Activated CD4-positive, alpha-beta T cell treated with anti-CD3 and anti-CD28 coated beads, Interleukin-2, amount 10 ng/mL, durations not matched to agents 7 days and 5 days (primary cell): ENCODE results near the gene KCNF1. TPM values are rescaled to one million over a fixed set of nuclear protein-coding genes. Genes with fewer than 3 reads are reported as not detected.

ENCODE experiments used
- CTCF ChIA-PET: fragments of 350-600 bp; sonication (Branson Sonifier 250); formaldehyde crosslinking; loops from one replicate; lab custom pipeline; 2021; ENCODE audit warnings: antibody characterized with exemption; lab: Charles Lee
- POLR2A ChIA-PET: fragments of 350-600 bp; sonication (Branson Sonifier 250); formaldehyde crosslinking; loops from one replicate; lab custom pipeline; 2021; ENCODE audit warnings: antibody characterized with exemption; lab: Charles Lee
- DNase-seq: peaks from one replicate; pipeline ENCODE4 v3.0.0-alpha.2; 2020
- H3K27ac Mint-ChIP-seq: one replicate; pipeline ENCODE4 v1.8.0; 2021; ENCODE audit warnings: mild to moderate bottlenecking, moderate library complexity, mixed read lengths
- H3K27me3 Mint-ChIP-seq: one replicate; pipeline ENCODE4 v1.8.0; 2021; ENCODE audit warnings: mixed read lengths
- H3K36me3 Mint-ChIP-seq: one replicate; pipeline ENCODE4 v1.8.0; 2021; ENCODE audit warnings: low read depth, mixed read lengths
- H3K4me1 Mint-ChIP-seq: one replicate; pipeline ENCODE4 v1.8.0; 2021; ENCODE audit warnings: mixed read lengths
- H3K4me3 Mint-ChIP-seq: one replicate; pipeline ENCODE4 v1.8.0; 2021; ENCODE audit warnings: mild to moderate bottlenecking, moderate library complexity, mixed read lengths
- H3K9me3 Mint-ChIP-seq: one replicate; pipeline ENCODE4 v1.8.0; 2021; ENCODE audit warnings: mixed read lengths
- total RNA-seq, 2 experiments: library from RNA; stranded (reverse); gene quantifications; one replicate each; pipeline ENCODE4 v1.2.3, GENCODE V29; 2021

Gene KCNF1
- total RNA-seq, 2 experiments from 2014 or later = not detected

DNA sequence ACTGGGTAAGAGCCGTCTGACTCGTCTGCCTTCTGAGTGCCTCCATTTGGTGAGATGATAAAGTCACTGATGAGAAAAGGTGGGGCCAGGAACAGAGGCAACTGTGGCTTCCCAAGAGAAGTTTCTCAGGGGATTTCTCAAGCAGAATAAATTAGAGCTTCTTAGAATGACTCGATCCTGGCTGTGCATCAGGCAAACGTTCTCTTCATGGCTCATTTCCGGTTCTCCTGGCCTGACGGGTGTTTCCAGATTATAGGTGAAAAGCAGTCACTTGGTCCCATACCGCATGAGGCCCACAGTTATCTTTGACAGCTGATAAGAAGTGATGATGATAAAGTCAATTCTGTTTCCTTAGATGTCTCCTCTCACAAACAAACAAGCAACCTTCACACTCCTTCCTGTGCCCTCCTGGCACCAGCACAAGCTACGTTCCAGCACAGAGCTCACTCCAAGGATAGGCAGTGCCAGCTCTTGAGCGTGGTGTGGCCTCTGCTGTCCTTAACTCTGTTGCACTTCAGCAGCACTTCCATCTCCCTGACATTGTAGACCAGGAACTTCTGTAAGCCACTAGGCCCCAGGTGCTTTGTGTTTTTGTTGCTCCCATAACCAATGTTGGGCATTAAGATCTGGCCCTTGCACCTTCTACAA, 37.8 kb upstream of the KCNF1 start:
- ChIA-PET POLR2A (no interaction called here), CTCF (interaction anchor here (1.2 kb wide), 1 partner anchor 15 kb away, joined by 3 read pairs; no protein-coding TSS in a partner anchor)
- Mint-ChIP-seq H3K9me3 (peaks cover 5% of the 10 kb centered on the region), H3K4me3 (no peak overlapping the region), H3K4me1 (no peaks in the 10 kb centered on the region), H3K36me3 (no peaks in the 10 kb centered on the region), H3K27ac (no peak overlapping the region), H3K27me3 (peaks cover 33% of the 10 kb centered on the region)
- no peak for DNase-seq

DNA sequence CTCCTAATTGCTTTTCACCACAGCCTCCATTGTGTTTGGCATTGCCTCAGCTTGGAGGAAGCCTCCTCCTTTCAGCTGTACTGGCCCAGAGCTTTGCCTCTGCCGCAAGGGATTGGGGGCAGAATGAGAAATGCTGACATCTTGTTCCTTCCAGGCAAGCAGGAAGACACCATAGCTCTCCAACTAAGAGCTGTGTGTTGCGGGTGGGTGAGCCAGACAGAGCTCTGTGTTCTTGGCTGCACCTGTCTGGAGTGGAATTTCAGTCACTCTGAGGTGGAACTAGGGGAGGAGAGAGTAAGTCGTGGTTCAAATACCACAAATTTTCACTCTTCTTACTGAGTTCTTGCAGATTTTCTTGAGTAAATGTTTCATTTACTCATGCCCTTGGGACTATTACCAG, 36.6 kb upstream of the KCNF1 start:
- H3K27ac Mint-ChIP-seq = no peak overlapping the region
- DNase-seq = no peak
- H3K27me3 Mint-ChIP-seq = peaks cover 25% of the 10 kb centered on the region
- POLR2A ChIA-PET = no interaction called here
- no peaks in the 10 kb centered on the region for H3K36me3 Mint-ChIP-seq
- peaks cover 5% of the 10 kb centered on the region for H3K9me3 Mint-ChIP-seq
- CTCF ChIA-PET = interaction anchor here (0.8 to 1.2 kb wide), 4 partner anchors 10 to 42 kb away, joined by 3 read pairs; no protein-coding TSS in a partner anchor
- peaks cover 4% of the 10 kb centered on the region for H3K4me1 Mint-ChIP-seq
- H3K4me3 Mint-ChIP-seq = no peak overlapping the region

DNA sequence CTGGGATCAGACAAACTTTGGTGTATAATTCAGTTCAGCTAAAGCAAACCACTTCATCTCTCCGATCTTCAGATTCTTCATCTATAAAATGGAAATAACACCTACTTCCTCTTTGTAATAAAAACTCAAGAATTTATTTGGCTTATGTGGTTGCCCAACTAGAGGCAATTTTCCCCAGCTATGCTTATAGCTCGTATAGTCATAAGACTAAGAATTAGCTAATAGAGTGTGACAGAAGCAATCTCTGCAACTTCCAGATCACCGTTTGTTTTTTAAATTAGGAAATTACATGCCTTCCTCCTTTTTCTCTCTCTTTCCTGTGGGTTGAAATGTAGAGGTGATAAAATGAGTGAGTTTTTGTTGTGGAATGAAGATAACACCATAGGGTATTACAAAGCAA, 35.3 kb upstream of the KCNF1 start:
- POLR2A ChIA-PET = no interaction called here
- no peak for DNase-seq
- H3K9me3 Mint-ChIP-seq = peaks cover 5% of the 10 kb centered on the region
- H3K36me3 Mint-ChIP-seq = no peaks in the 10 kb centered on the region
- peaks cover 10% of the 10 kb centered on the region for H3K4me1 Mint-ChIP-seq
- H3K27ac Mint-ChIP-seq = no peak overlapping the region
- CTCF ChIA-PET = interaction anchor here (0.6 kb wide), 1 partner anchor 486 kb away, joined by 4 read pairs; no protein-coding TSS in a partner anchor
- peaks cover 20% of the 10 kb centered on the region for H3K27me3 Mint-ChIP-seq
- no peak overlapping the region for H3K4me3 Mint-ChIP-seq

DNA sequence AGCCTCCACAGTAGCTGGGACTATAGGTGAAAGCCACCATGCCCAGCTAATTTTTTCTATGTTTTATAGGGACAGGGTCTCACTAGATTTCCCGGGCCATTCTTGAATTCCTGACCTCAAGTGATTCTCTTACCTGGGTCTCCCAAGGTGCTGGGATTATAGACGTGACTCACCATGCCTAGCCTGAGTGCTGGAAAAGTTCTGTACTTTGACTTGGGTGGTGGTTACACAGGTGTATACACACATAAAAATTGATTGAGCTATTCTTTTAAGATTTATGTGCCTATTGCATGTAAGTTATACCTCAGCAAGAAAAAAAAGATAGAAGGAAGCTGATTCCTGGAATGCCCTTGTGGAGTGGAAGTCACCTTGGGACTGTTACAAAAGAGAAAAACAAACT, 34.8 kb upstream of the KCNF1 start:
- CTCF ChIA-PET = no interaction called here
- DNase-seq = no peak
- Mint-ChIP-seq H3K36me3 (no peaks in the 10 kb centered on the region), H3K9me3 (peaks cover 4% of the 10 kb centered on the region), H3K4me1 (peaks cover 10% of the 10 kb centered on the region), H3K27me3 (peaks cover 20% of the 10 kb centered on the region), H3K27ac (no peak overlapping the region), H3K4me3 (no peak overlapping the region)
- POLR2A ChIA-PET = no interaction called here

DNA sequence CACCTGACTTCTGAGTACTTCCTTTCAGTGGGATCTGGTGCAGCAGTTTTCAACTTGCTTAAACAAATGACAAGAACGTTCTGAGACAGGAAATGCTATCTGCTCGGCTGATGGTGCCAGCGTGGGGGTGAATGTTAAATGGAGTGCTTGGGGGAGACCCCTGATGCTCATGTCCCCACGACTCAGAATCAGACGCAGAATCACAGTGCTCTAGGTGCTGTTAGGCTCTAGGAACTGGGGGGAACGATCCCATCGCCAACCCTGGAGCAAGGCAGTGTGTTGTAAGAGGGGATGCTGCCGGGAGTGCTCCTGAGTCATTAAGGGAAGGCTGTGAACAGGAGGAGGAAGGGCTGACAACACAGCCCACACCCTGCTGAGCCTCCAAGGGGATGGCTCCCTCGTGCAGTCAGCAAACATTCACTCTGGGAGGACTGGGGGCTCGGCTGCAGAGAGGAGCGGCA, 34.1 kb upstream of the KCNF1 start:
- peaks cover 14% of the 10 kb centered on the region for H3K27me3 Mint-ChIP-seq
- H3K4me1 Mint-ChIP-seq = peaks cover 10% of the 10 kb centered on the region
- no peak overlapping the region for H3K4me3 Mint-ChIP-seq
- ChIA-PET POLR2A (no interaction called here), CTCF (no interaction called here)
- no peaks in the 10 kb centered on the region for H3K9me3 Mint-ChIP-seq
- no peak for DNase-seq
- H3K27ac Mint-ChIP-seq = no peak overlapping the region
- no peaks in the 10 kb centered on the region for H3K36me3 Mint-ChIP-seq

DNA sequence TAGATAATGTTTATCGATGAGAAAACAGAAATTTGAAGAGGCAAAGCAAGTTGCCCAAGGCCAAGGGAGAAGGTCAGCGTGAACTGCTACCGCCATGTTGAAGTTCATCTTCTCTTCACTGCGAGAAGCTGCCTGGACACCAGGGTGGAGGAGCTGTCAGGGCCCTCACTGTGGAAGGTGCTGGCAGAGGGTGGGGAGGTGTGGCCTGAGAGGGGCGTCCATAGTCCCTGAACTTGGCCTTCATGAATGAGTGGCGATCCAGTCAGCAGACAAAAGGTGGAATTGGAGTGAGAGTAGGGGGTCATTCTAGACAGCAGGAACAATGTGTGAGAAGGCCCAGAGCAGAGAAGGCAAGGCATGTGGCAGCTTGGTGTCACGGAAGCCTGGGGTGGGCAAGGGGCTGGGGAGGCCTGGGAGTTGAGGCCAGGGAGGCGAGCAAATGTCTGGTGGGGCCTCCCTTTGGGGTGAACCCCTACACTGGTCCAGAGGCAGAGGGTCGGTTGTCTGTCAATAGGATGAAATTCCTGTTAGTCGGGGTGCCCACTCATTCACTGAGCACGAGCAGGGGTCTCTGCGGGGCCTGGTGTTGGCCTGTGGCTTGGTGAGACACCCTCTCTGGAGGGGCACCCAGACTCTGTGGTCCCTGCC, 33.3 kb upstream of the KCNF1 start:
- Mint-ChIP-seq H3K4me1 (peaks cover 10% of the 10 kb centered on the region), H3K27me3 (peaks cover 7% of the 10 kb centered on the region), H3K36me3 (no peaks in the 10 kb centered on the region), H3K9me3 (no peaks in the 10 kb centered on the region), H3K27ac (no peak overlapping the region), H3K4me3 (no peak overlapping the region)
- ChIA-PET POLR2A (no interaction called here), CTCF (no interaction called here)
- no peak for DNase-seq

DNA sequence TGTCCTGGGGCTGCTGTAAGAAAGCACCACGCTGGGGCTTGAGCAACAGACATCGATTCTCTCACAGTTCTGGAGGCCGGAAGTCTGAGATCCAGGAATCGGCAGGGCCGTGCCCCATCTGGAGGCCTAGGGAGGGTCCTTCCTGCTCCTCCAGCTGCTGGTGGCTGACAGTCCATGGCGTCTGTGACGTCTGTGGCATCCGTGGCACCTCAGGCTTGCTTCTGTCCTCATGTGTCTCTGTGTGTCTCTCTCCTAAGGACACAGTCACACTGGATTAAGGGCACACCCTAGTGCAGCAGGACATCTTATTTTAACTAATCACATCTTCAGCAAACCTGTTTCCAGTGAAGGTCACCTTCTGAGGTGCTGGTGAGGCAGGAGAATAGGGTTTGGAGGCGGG, 32.6 kb upstream of the KCNF1 start:
- CTCF ChIA-PET = no interaction called here
- Mint-ChIP-seq H3K27me3 (peaks cover 7% of the 10 kb centered on the region), H3K4me1 (peaks cover 10% of the 10 kb centered on the region), H3K4me3 (no peak overlapping the region), H3K36me3 (no peaks in the 10 kb centered on the region), H3K27ac (no peak overlapping the region), H3K9me3 (no peaks in the 10 kb centered on the region)
- POLR2A ChIA-PET = no interaction called here
- no peak for DNase-seq

DNA sequence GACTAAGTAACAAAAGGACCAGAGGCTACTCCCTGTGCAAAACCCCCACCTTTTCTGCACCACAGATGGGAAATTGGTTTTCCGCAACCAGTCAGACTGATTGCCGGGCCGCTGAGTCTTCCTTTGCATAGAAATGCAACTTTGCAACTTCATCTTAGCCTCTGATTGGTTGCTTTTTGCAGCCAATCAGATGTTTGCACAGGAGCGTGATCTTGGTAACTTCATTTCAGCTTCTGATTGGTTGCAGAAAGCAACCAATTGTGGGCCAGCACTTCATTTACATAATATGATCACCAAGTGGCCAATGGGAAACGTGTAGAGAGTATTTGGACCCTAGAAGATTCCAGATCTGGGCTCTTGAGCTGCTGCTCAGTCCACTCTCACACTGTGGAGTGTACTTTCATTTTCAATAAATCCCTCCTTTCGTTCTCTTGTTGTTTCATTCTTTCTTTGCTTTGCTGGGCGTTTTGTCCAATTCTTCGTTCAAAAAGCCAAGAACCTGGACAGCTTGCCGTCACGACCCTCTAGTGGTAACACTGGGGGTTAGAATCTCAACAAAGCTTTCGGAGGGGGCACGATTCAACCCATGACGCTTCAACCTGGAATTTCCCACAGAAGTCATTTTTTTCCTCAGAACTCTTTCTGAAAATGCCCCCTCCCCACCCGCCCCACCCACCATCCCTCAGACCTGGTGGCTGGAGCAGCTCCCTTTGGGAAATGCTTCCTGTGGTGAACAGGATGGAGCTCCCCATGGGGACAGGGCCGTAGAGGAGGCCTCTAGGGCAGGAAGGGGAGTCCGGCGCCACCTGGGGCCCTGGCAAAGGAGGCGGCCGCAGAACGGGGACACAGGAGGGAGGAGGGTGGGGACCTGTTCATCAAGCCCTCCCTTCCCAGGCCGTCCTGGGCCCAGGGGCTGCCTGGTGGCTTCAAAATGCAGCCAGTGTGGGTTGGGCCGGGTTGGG, 31.8 kb upstream of the KCNF1 start:
- H3K4me3 Mint-ChIP-seq = no peak overlapping the region
- CTCF ChIA-PET = interaction anchor here (0.5 kb wide), 1 partner anchor 403 kb away, joined by 3 read pairs; no protein-coding TSS in a partner anchor
- no peak overlapping the region for H3K27ac Mint-ChIP-seq

DNA sequence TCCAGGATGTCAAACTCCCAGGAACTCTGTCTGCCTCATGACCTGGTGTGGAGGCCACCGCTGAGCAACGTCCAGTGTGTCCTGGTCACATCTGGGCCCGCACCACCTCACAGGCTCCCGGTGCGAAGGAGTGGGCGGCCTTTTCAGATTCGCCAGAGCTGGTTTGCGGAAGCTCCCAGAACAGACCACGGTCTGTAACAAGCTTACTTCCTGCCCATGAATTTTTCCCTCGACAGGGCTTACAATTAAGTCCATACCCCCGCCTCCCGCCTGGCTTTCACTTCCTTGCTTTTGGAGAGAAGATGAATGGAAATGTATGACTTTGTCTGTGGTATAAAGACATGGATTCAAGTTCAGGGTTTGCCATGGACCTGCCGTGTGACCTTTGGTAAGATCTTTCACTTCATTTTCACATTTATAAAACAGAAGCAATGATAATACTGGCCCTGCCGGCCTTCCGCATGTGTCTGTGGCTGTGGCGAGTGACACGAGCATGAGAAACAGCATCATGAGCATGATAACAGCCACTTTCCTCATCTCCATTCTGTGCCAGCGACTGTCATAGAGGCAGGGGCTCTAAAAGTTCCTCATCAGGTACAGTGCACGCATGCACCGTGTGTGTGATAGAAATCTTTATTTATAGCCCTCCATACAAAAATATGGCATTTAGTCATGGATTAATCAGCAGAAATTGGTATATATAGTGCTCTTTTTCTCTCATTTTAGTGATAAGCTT, 31.0 kb upstream of the KCNF1 start:
- Mint-ChIP-seq H3K4me1 (peaks cover 10% of the 10 kb centered on the region), H3K27me3 (peaks cover 10% of the 10 kb centered on the region), H3K4me3 (no peak overlapping the region), H3K36me3 (no peaks in the 10 kb centered on the region), H3K9me3 (no peaks in the 10 kb centered on the region), H3K27ac (peak overlapping the region; percentile 42)
- no peak for DNase-seq
- ChIA-PET CTCF (interaction anchor here (0.5 kb wide), 1 partner anchor 404 kb away, joined by 3 read pairs; no protein-coding TSS in a partner anchor), POLR2A (interaction anchor here (0.9 kb wide), 1 partner anchor 14 kb away, joined by 3 read pairs; no protein-coding TSS in a partner anchor)

More for the DNA sequence above, 31.8 kb upstream of the KCNF1 start:
- POLR2A ChIA-PET = interaction anchor here (0.9 kb wide), 1 partner anchor 14 kb away, joined by 3 read pairs; no protein-coding TSS in a partner anchor
- H3K4me1 Mint-ChIP-seq = peaks cover 10% of the 10 kb centered on the region
- DNase-seq = no peak
- H3K27me3 Mint-ChIP-seq = peaks cover 7% of the 10 kb centered on the region
- H3K36me3 Mint-ChIP-seq = no peaks in the 10 kb centered on the region
- H3K9me3 Mint-ChIP-seq = no peaks in the 10 kb centered on the region

DNA sequence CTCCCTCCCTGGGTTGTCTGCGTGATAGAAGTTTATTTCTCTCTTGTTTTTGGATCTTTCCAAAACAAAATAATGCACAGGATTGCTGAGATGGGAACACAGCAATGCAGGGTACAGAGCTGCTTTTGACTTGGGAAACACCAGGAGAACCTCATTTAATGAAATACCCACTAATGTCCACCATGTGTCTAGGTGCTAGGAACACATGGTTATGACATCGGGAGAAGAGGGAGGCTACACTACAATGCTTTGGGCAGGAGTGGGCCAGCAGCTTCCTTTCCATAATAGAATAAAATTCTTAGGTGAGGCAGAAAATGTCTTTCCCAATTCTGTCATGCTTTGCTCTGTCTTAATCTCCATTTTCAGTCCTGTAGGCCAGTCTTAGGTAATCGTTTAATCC, 29.2 kb upstream of the KCNF1 start:
- POLR2A ChIA-PET = no interaction called here
- H3K4me1 Mint-ChIP-seq = peaks cover 10% of the 10 kb centered on the region
- no peak for DNase-seq
- no peak overlapping the region for H3K4me3 Mint-ChIP-seq
- CTCF ChIA-PET = no interaction called here
- H3K36me3 Mint-ChIP-seq = no peaks in the 10 kb centered on the region
- H3K9me3 Mint-ChIP-seq = no peaks in the 10 kb centered on the region
- no peak overlapping the region for H3K27ac Mint-ChIP-seq
- H3K27me3 Mint-ChIP-seq = peaks cover 3% of the 10 kb centered on the region

DNA sequence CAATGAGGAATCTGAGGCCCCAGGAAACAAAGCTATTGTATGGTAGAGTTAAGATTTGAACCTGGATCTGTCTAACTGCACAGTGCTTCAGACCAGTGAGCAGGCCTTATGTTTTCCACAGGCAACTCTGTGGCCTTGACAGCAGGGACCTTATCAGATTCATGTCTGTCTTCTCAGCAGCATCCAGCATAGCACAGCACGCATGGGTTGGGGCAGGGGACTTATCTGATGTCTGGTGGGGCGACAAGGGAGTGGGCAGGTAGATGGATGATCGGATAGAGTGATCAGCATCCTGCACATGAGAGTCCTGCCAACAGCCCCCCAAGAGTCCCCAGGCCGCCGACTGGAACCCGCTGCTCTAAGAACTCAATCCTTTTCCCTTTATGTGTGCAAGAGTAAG, 28.7 kb upstream of the KCNF1 start:
- DNase-seq = no peak
- ChIA-PET POLR2A (no interaction called here), CTCF (no interaction called here)
- Mint-ChIP-seq H3K27ac (no peak overlapping the region), H3K4me3 (no peak overlapping the region), H3K36me3 (no peaks in the 10 kb centered on the region), H3K4me1 (peaks cover 10% of the 10 kb centered on the region), H3K9me3 (no peaks in the 10 kb centered on the region), H3K27me3 (peaks cover 3% of the 10 kb centered on the region)
